Progenitor cell of endocrine pancreas (in vitro differentiated cells): ENCODE results near the gene FADS3. TPM values are rescaled to one million over a fixed set of nuclear protein-coding genes. Genes with fewer than 3 reads are reported as not detected.

Experiments used
- DNase-seq: peaks from one replicate; pipeline ENCODE4 v3.0.0; 2021; ENCODE audit warnings: low spot score; ENCODE audit not compliant: unreplicated experiment
- H3K27ac Mint-ChIP-seq: 2 replicates; pipeline ENCODE4 v1.8.0; 2021; ENCODE audit warnings: mild to moderate bottlenecking, moderate library complexity, mixed read lengths
- H3K27me3 Mint-ChIP-seq: 2 replicates; pipeline ENCODE4 v1.8.0; 2021; ENCODE audit warnings: mixed read lengths
- H3K36me3 Mint-ChIP-seq: 2 replicates; pipeline ENCODE4 v1.8.0; 2022; ENCODE audit warnings: mixed read lengths; ENCODE audit not compliant: insufficient read depth
- H3K4me1 Mint-ChIP-seq: 2 replicates; pipeline ENCODE4 v1.8.0; 2021; ENCODE audit warnings: low read depth, mixed read lengths
- H3K4me3 Mint-ChIP-seq: 2 replicates; pipeline ENCODE4 v1.8.0; 2021; ENCODE audit warnings: low read depth, mild to moderate bottlenecking, moderate library complexity, mixed read lengths
- H3K9me3 Mint-ChIP-seq: 2 replicates; pipeline ENCODE4 v1.8.0; 2021; ENCODE audit warnings: low read depth, mixed read lengths
- total RNA-seq: library from RNA; stranded (reverse); gene quantifications from 2 replicates; pipeline ENCODE4 v1.2.1, GENCODE V29; 2021
- TF ChIP-seq, protein P1 (sequence below): fragments of 200-600 bp; sonication (generic); IDR thresholded peaks from one replicate; pipeline ENCODE4 v1.5.0; 2021; ENCODE audit warnings: antibody characterized with exemption, mild to moderate bottlenecking; ENCODE audit not compliant: unreplicated experiment

The FADS3 gene
- total RNA-seq, 1 donor from 2014 or later, result 21.2 TPM

- Mint-ChIP-seq H3K4me1 (no peaks in the 10 kb centered on the region), H3K9me3 (no peaks in the 10 kb centered on the region), H3K27ac (no peak overlapping the region), H3K4me3 (no peak overlapping the region), H3K27me3 (no peaks in the 10 kb centered on the region), H3K36me3 (peaks cover 16% of the 10 kb centered on the region)
- TF ChIP-seq, protein P1, sequence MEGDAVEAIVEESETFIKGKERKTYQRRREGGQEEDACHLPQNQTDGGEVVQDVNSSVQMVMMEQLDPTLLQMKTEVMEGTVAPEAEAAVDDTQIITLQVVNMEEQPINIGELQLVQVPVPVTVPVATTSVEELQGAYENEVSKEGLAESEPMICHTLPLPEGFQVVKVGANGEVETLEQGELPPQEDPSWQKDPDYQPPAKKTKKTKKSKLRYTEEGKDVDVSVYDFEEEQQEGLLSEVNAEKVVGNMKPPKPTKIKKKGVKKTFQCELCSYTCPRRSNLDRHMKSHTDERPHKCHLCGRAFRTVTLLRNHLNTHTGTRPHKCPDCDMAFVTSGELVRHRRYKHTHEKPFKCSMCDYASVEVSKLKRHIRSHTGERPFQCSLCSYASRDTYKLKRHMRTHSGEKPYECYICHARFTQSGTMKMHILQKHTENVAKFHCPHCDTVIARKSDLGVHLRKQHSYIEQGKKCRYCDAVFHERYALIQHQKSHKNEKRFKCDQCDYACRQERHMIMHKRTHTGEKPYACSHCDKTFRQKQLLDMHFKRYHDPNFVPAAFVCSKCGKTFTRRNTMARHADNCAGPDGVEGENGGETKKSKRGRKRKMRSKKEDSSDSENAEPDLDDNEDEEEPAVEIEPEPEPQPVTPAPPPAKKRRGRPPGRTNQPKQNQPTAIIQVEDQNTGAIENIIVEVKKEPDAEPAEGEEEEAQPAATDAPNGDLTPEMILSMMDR, result no peak
- no peak for DNase-seq
These were observed 36.2 kb downstream of the FADS3 start for GRCh38 chr11:61854966-61855714.

- no peak for DNase-seq
- Mint-ChIP-seq H3K27me3 (no peaks in the 10 kb centered on the region), H3K4me1 (no peaks in the 10 kb centered on the region), H3K36me3 (peaks cover 16% of the 10 kb centered on the region), H3K4me3 (no peak overlapping the region), H3K9me3 (no peaks in the 10 kb centered on the region), H3K27ac (peak overlapping the region; percentile 67)
- TF ChIP-seq, protein P1, result no peak
These were observed 37.0 kb downstream of the FADS3 start for GRCh38 chr11:61854206-61854895.

DNA sequence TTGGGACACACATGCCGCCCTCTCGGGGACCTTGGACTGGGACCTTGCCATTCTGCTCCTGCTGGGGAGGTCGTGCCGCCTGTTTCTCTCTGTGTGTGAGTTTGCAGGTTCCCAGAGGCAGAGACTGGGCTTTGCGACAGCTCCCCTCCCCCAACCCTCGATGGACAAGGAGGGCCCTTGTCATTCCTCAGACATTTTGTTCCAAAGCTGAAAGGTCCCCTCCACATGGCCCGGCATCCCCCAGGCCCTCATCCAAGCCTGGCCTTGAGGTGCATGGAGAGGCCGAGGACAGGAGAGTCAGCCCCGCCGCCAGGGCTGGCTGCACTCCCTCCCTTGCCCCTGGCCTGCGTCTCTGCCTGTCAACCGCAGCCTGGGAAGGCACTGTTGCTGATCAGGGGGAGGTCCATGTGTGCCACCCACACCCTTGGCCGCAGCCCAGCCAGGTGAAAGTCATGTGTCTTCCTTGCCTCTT, 37.6 kb downstream of the FADS3 start:
- H3K4me3 Mint-ChIP-seq, result no peak overlapping the region
- H3K27me3 Mint-ChIP-seq, result no peaks in the 10 kb centered on the region
- no peaks in the 10 kb centered on the region for H3K4me1 Mint-ChIP-seq
- no peak overlapping the region for H3K27ac Mint-ChIP-seq
- H3K36me3 Mint-ChIP-seq, result peaks cover 12% of the 10 kb centered on the region
- no peak for DNase-seq
- TF ChIP-seq, protein P1, result no peak
- no peaks in the 10 kb centered on the region for H3K9me3 Mint-ChIP-seq

DNA sequence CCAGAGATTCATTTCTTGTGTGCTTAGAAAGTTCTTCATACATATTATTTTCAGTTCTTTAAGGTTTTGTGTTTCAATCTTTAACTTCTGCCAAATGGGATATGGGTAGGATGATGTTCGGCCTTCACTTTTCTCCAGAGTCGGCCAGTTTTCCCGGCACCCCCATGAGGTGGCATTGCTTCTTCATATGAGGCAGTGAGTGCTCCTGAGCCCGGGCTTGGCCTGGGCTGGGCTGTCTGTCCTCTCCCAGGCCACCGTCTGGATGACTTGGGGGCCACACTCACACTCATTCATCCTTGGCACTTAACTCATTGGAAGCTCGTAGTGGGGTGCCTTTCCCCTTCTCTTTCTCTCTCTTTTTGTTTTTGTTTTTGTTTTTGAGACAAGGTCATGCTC, 39.4 kb downstream of the FADS3 start:
- Mint-ChIP-seq H3K4me3 (no peak overlapping the region), H3K9me3 (no peaks in the 10 kb centered on the region), H3K27ac (peak overlapping the region; percentile 18), H3K4me1 (no peaks in the 10 kb centered on the region), H3K36me3 (peaks cover 22% of the 10 kb centered on the region), H3K27me3 (no peaks in the 10 kb centered on the region)
- TF ChIP-seq, protein P1, result no peak
- no peak for DNase-seq

GRCh38 chr11:61851113-61851899, 40.0 kb downstream of the FADS3 start:
- Mint-ChIP-seq H3K9me3 (no peaks in the 10 kb centered on the region), H3K4me1 (no peaks in the 10 kb centered on the region), H3K27me3 (no peaks in the 10 kb centered on the region), H3K27ac (no peak overlapping the region), H3K36me3 (peaks cover 24% of the 10 kb centered on the region), H3K4me3 (no peak overlapping the region)
- DNase-seq, result no peak
- TF ChIP-seq, protein P1, result no peak
